Transverse colon (tissue), 4 donors: ENCODE data around the gene UNC5B. TPM values are rescaled to one million over a fixed set of nuclear protein-coding genes. Genes with fewer than 3 reads are reported as not detected.

Experiments used
- DNase-seq: peaks from one replicate; pipeline ENCODE4 v3.0.0-alpha.2; 2019
- H3K27ac ChIP-seq, 4 donors: fragments of 200-600 bp; sonication (generic); 2 replicates each; pipeline ENCODE4 v1.5.1; 2016 to 2018; ENCODE audit warnings: inconsistent platforms in 4 of 4
- H3K27me3 ChIP-seq: fragments of 200-600 bp; sonication (generic); 2 replicates; pipeline ENCODE4 v1.5.1; 2017; ENCODE audit warnings: inconsistent platforms
- H3K36me3 ChIP-seq, 4 donors: fragments of 200-600 bp; sonication (generic); 2 replicates each; pipeline ENCODE4 v1.5.1; 2017 to 2019; ENCODE audit warnings: inconsistent platforms in 4 of 4
- H3K4me1 ChIP-seq, 4 donors: fragments of 200-600 bp; sonication (generic); 2 replicates each; pipeline ENCODE4 v1.5.1; 2017 to 2020; ENCODE audit warnings: inconsistent platforms in 4 of 4
- H3K4me3 ChIP-seq, 4 donors: fragments of 200-600 bp; sonication (generic); 1 replicate in 1 of 4; 2 replicates in 3 of 4; pipeline versions ENCODE4 v1.5.1 to v1.6.1; 2017 to 2019; ENCODE audit warnings: inconsistent platforms in 4 of 4
- H3K9me3 ChIP-seq, 2 donors: fragments of 200-600 bp; sonication (generic); 2 replicates each; pipeline ENCODE4 v1.5.1; 2017 to 2019; ENCODE audit warnings: inconsistent platforms in 2 of 2
- CTCF ChIP-seq, 5 experiments: fragments of 200-600 bp in 3 of 5; fragments of 450-650 bp in 2 of 5; sonication (generic) in 3 of 5; IDR thresholded peaks; 1 replicate in 2 of 5; 2 replicates in 3 of 5; pipeline ENCODE4 v1.5.1; 2016 to 2017; ENCODE audit warnings: antibody characterized with exemption in 5 of 5, inconsistent platforms in 3 of 5, mild to moderate bottlenecking in 2 of 5, moderate library complexity in 1 of 5
- EP300 ChIP-seq: sonication (generic); formaldehyde crosslinking; IDR thresholded peaks from one replicate; pipeline ENCODE4 v1.6.1; 2017; ENCODE audit warnings: antibody characterized with exemption, low read depth
- POLR2A ChIP-seq: fragments of 450-650 bp; IDR thresholded peaks from one replicate; pipeline ENCODE4 v1.6.1; 2016; ENCODE audit warnings: antibody characterized with exemption, mild to moderate bottlenecking, moderate library complexity
- POLR2AphosphoS5 ChIP-seq, 3 donors: sonication (generic); formaldehyde crosslinking; IDR thresholded peaks; one replicate each; pipeline ENCODE4 v1.6.1; 2016; ENCODE audit warnings: antibody characterized with exemption in 3 of 3
- WGBS, 2 donors: methylation state at CpG; one replicate each; pipeline ENCODE4 v1.1.5; 2018; ENCODE audit warnings: low coverage in 1 of 2; 5-methylcytosine and 5-hydroxymethylcytosine counted together
- in situ Hi-C, 4 donors: fragments of 200-750 bp; cut with MboI; loops; one replicate each; pipeline versions ENCODE4 v1.15.0 to v1.15.1; 2017; ENCODE audit warnings: low sequenced_read_pairs in 3 of 4, low pct_ligation_motif_present in 1 of 4, low pct_unique_long_range_greater_than_20kb in 1 of 4
- intact Hi-C: fragments of 100-400 bp; cut with DNase I; formaldehyde crosslinking; loops from one replicate; pipeline ENCODE4 v1.15.1; 2023; ENCODE audit warnings: low total_unique reads
- total RNA-seq, 4 donors: library from RNA; depleted of rRNA; stranded (reverse); fragments of >200 nt; gene quantifications; one replicate each; pipeline ENCODE4 v1.1.0, GENCODE V29; 2016

The UNC5B gene
- total RNA-seq, 4 donors from 2014 or later, result 12.3 to 74.1 (median 41.2) TPM

GRCh38 chr10:71306979-71307378 lies 94.6 kb downstream of the UNC5B start:
- H3K4me3 ChIP-seq, result no peak overlapping the region
- H3K36me3 ChIP-seq, result no peaks in the 10 kb centered on the region
- in situ Hi-C loops (loop anchor here in 2 of 4 donors (25.0 kb wide), 2 partner anchors 255 to 505 kb away; no protein-coding TSS in a partner anchor), intact Hi-C loops (no loop called here)
- H3K27me3 ChIP-seq, result no peaks in the 10 kb centered on the region
- no peak for DNase-seq
- no peak overlapping the region for H3K27ac ChIP-seq
- TF ChIP-seq CTCF (IDR thresholded peaks at IDR 0.05) (no peak), POLR2AphosphoS5 (IDR thresholded peaks at IDR 0.05) (no peak), EP300 (no peak), POLR2A (no peak)
- no peaks in the 10 kb centered on the region for H3K9me3 ChIP-seq
- 94% methylated on average over 3 of the region's 3 CpGs; no CpG with 5 or more reads in 1 of the 2 donors for WGBS, 2 donors
- no peaks in the 10 kb centered on the region for H3K4me1 ChIP-seq

GRCh38 chr10:71307469-71308085 lies 95.2 kb downstream of the UNC5B start:
- in situ Hi-C loops, result loop anchor here in 2 of 4 donors (25.0 kb wide), 2 partner anchors 255 to 505 kb away; no protein-coding TSS in a partner anchor
- no peaks in the 10 kb centered on the region for H3K4me1 ChIP-seq
- no peak overlapping the region for H3K27ac ChIP-seq
- no peaks in the 10 kb centered on the region for H3K27me3 ChIP-seq
- intact Hi-C loops, result no loop called here
- no peak for DNase-seq
- no peaks in the 10 kb centered on the region for H3K9me3 ChIP-seq
- WGBS, 2 donors, result 56 to 68% methylated on average over 3 to 8 of the region's 8 CpGs
- H3K36me3 ChIP-seq, result no peaks in the 10 kb centered on the region
- TF ChIP-seq EP300, result no peak
- no peak for TF ChIP-seq POLR2AphosphoS5 (IDR thresholded peaks at IDR 0.05)
- no peak for TF ChIP-seq CTCF (IDR thresholded peaks at IDR 0.05)
- no peak for TF ChIP-seq POLR2A
- H3K4me3 ChIP-seq, result no peak overlapping the region

- intact Hi-C loops (no loop called here), in situ Hi-C loops (loop anchor here in 2 of 4 donors (25.0 kb wide), 2 partner anchors 254 to 504 kb away; no protein-coding TSS in a partner anchor)
- no peak for DNase-seq
- Histone ChIP-seq H3K9me3 (no peaks in the 10 kb centered on the region), H3K4me3 (no peak overlapping the region), H3K27ac (no peak overlapping the region), H3K27me3 (no peaks in the 10 kb centered on the region), H3K36me3 (no peaks in the 10 kb centered on the region), H3K4me1 (peaks cover 0 to 6% (median 0%) of the 10 kb centered on the region in 4 donors)
- TF ChIP-seq CTCF (IDR thresholded peaks at IDR 0.05) (no peak), POLR2AphosphoS5 (IDR thresholded peaks at IDR 0.05) (no peak), EP300 (no peak), POLR2A (no peak)
- 75% methylated on average over 2 of the region's 2 CpGs; no CpG with 5 or more reads in 1 of the 2 donors for WGBS, 2 donors
These were observed 95.9 kb downstream of the UNC5B start for GRCh38 chr10:71308244-71308643.

- DNase-seq, result no peak
- TF ChIP-seq POLR2A (no peak), EP300 (no peak), CTCF (IDR thresholded peaks at IDR 0.05) (no peak), POLR2AphosphoS5 (IDR thresholded peaks at IDR 0.05) (no peak)
- no peaks in the 10 kb centered on the region for H3K27me3 ChIP-seq
- intact Hi-C loops, result no loop called here
- H3K27ac ChIP-seq, result no peak overlapping the region
- peaks cover 0 to 14% (median 5%) of the 10 kb centered on the region in 4 donors for H3K4me1 ChIP-seq
- H3K36me3 ChIP-seq, result no peaks in the 10 kb centered on the region
- 76 to 88% methylated on average over 2 to 3 of the region's 3 CpGs for WGBS, 2 donors
- H3K9me3 ChIP-seq, result no peaks in the 10 kb centered on the region
- in situ Hi-C loops, result loop anchor here in 2 of 4 donors (25.0 kb wide), 2 partner anchors 253 to 503 kb away; no protein-coding TSS in a partner anchor
- no peak overlapping the region for H3K4me3 ChIP-seq
These were observed 96.6 kb downstream of the UNC5B start for GRCh38 chr10:71308985-71309384.
